Activated CD4-positive, alpha-beta T cell treated with anti-CD3 and anti-CD28 coated beads, Interleukin-2, amount 50 U/mL, for 48 hours (primary cell): Measurements from ENCODE around the gene SLC29A2.
"Not testable (repeated sequence)": the region's sequence is repeated elsewhere in the genome, so short reads cannot be mapped to it uniquely, and the experiment has no call there.

Source experiments
- DNase-seq, 2 experiments: peaks; one replicate each; pipeline ENCODE4 v3.0.0-alpha.2; 2020

The SLC29A2 gene

GRCh38 chr11:66384316-66384715, 12.8 kb upstream of the SLC29A2 start:
- not testable (repeated sequence) for DNase-seq

GRCh38 chr11:66380264-66380663, 8.7 kb upstream of the SLC29A2 start:
- not testable (repeated sequence) for DNase-seq

GRCh38 chr11:66373690-66374287, 2.2 kb upstream of the SLC29A2 start:
- DNase-seq: not testable (repeated sequence)

- no peak for DNase-seq
These were observed 1.7 kb upstream of the SLC29A2 start for GRCh38 chr11:66373265-66373664.

- DNase-seq: no peak
These were observed 2.3 kb downstream of the SLC29A2 start for GRCh38 chr11:66369073-66369894.

- DNase-seq: no peak
These were observed 3.1 kb downstream of the SLC29A2 start for GRCh38 chr11:66368484-66368883.

GRCh38 chr11:66367561-66368312, 3.8 kb downstream of the SLC29A2 start:
- no peak for DNase-seq

- DNase-seq: no peak
These were observed 4.6 kb downstream of the SLC29A2 start for GRCh38 chr11:66366844-66367477.

- DNase-seq: no peak
These were observed 5.6 kb downstream of the SLC29A2 start for GRCh38 chr11:66365711-66366619.

GRCh38 chr11:66365166-66365565, 6.4 kb downstream of the SLC29A2 start:
- DNase-seq: no peak

- DNase-seq: peak; percentile 89
These were observed 7.6 kb downstream of the SLC29A2 start for GRCh38 chr11:66363805-66364535.

GRCh38 chr11:66363187-66363601, 8.4 kb downstream of the SLC29A2 start:
- DNase-seq: no peak

- DNase-seq: no peak
These were observed 8.9 kb downstream of the SLC29A2 start for GRCh38 chr11:66362481-66363147.

- DNase-seq: no peak
These were observed 10.0 kb downstream of the SLC29A2 start for GRCh38 chr11:66361502-66361941.

- DNase-seq: no peak
These were observed 11.0 kb downstream of the SLC29A2 start for GRCh38 chr11:66360406-66361073.

- DNase-seq: no peak
These were observed 11.9 kb downstream of the SLC29A2 start for GRCh38 chr11:66359662-66360087.

- DNase-seq: not testable (repeated sequence)
These were observed 20.9 kb downstream of the SLC29A2 start for GRCh38 chr11:66350560-66351235.

- DNase-seq: no peak
These were observed 22.5 kb downstream of the SLC29A2 start for GRCh38 chr11:66349084-66349386.

GRCh38 chr11:66347425-66348276, 23.9 kb downstream of the SLC29A2 start, which contains the start of gene B4GAT1:
Gene B4GAT1, minus strand, starts transcription at chr11:66347629. Its CDS starts 84 bp downstream, at chr11:66347545.
- peak; percentile 90 to 92 for DNase-seq
